Keratinocyte (primary cell): Measurements from ENCODE around the gene ITIH5. TPM values are rescaled to one million over a fixed set of nuclear protein-coding genes. Genes with fewer than 3 reads are reported as not detected.

ENCODE experiments used
- DNase-seq: peaks from one replicate; pipeline ENCODE4 v3.0.0-alpha.2; 2011; ENCODE audit warnings: low read depth, missing footprints, low spot score
- FAIRE-seq: peaks from 2 replicates; lab custom pipeline; 2011; peaks lifted over from hg19 to GRCh38; lab: Jason Lieb, UNC
- H2AFZ ChIP-seq: 2 replicates; pipeline ENCODE4 v1.6.0; 2012; ENCODE audit warnings: low read length, control low read depth, inconsistent platforms; ENCODE audit not compliant: control insufficient read depth
- H3K27ac ChIP-seq: 2 replicates; pipeline ENCODE4 v1.5.1; 2011; ENCODE audit warnings: low read length; ENCODE audit not compliant: control insufficient read depth, insufficient read depth
- H3K27me3 ChIP-seq: 3 replicates; pipeline ENCODE4 v1.6.0; 2011; ENCODE audit warnings: low read length; ENCODE audit not compliant: control insufficient read depth, insufficient read depth; ENCODE audit errors: extremely low read depth
- H3K36me3 ChIP-seq, 2 experiments: 2 replicates in 1 of 2; 3 replicates in 1 of 2; pipeline ENCODE4 v1.5.1; 2011; ENCODE audit warnings: low read length in 2 of 2, mild to moderate bottlenecking in 1 of 2; ENCODE audit not compliant: control insufficient read depth in 2 of 2, insufficient read depth in 2 of 2; ENCODE audit errors: extremely low read depth in 1 of 2
- H3K4me1 ChIP-seq: 3 replicates; pipeline ENCODE4 v1.5.1; 2011; ENCODE audit warnings: low read length; ENCODE audit not compliant: control insufficient read depth, insufficient read depth; ENCODE audit errors: extremely low read depth
- H3K4me2 ChIP-seq: 3 replicates; pipeline ENCODE4 v1.6.0; 2011; ENCODE audit warnings: low read depth, low read length; ENCODE audit not compliant: control insufficient read depth, insufficient read depth; ENCODE audit errors: extremely low read depth
- H3K4me3 ChIP-seq, 3 experiments: fragments of 200-600 bp in 1 of 3; sonication (generic) in 1 of 3; 2 replicates in 2 of 3; 3 replicates in 1 of 3; pipeline ENCODE4 v1.5.1; 2011 to 2016; ENCODE audit warnings: low read length in 3 of 3, mild to moderate bottlenecking in 3 of 3, control low read depth in 2 of 3, inconsistent platforms in 1 of 3, low read depth in 1 of 3, mixed read lengths in 1 of 3, mixed run types in 1 of 3, moderate library complexity in 1 of 3; ENCODE audit not compliant: control insufficient read depth in 2 of 3, insufficient read depth in 2 of 3; ENCODE audit errors: extremely low read depth in 1 of 3
- H3K79me2 ChIP-seq: 2 replicates; pipeline ENCODE4 v1.6.0; 2012; ENCODE audit warnings: low read length; ENCODE audit not compliant: control insufficient read depth, insufficient read depth
- H3K9ac ChIP-seq: 3 replicates; pipeline ENCODE4 v1.6.0; 2011; ENCODE audit warnings: low read length; ENCODE audit not compliant: control insufficient read depth, insufficient read depth; ENCODE audit errors: extremely low read depth
- H3K9me1 ChIP-seq: 3 replicates; pipeline ENCODE4 v1.6.0; 2011; ENCODE audit warnings: low read length; ENCODE audit not compliant: control insufficient read depth, insufficient read depth; ENCODE audit errors: extremely low read depth
- H3K9me3 ChIP-seq: 2 replicates; pipeline ENCODE4 v1.5.1; 2012; ENCODE audit warnings: low read depth, low read length; ENCODE audit not compliant: control insufficient read depth
- H4K20me1 ChIP-seq: 3 replicates; pipeline ENCODE4 v1.6.0; 2011; ENCODE audit warnings: low read length; ENCODE audit not compliant: control insufficient read depth, insufficient read depth; ENCODE audit errors: extremely low read depth
- EZH2 ChIP-seq: IDR thresholded peaks from one replicate; pipeline ENCODE4 v1.6.1; 2012; ENCODE audit warnings: inconsistent platforms, mild to moderate bottlenecking, low read length, moderate library complexity
- dilution Hi-C: fragments of 300-500 bp; cut with MboI; formaldehyde crosslinking; loops from one replicate; pipeline ENCODE4 v1.7.0; 2020; ENCODE audit warnings: low sequenced_read_pairs; ENCODE audit not compliant: extremely low pct_ligation_motif_present
- polyA plus RNA-seq, 5 experiments: library from polyadenylated mRNA; depleted of rRNA in 3 of 5; stranded (reverse) in 3 of 5; stranded (forward) in 1 of 5; unstranded in 1 of 5; fragments of >200 nt; gene quantifications; 1 replicate in 1 of 5; 2 replicates in 3 of 5; 3 replicates in 1 of 5; pipeline versions ENCODE4 v1.2.1 to v1.2.3, GENCODE V29; 2011 to 2012; ENCODE audit warnings: missing spikeins in 2 of 5, low read depth in 1 of 5, low replicate concordance in 1 of 5
- TF ChIP-seq, protein P1 (sequence below), 3 experiments: IDR thresholded peaks in 1 of 3; conservative IDR thresholded peaks in 1 of 3; optimal IDR thresholded peaks in 1 of 3; 2 replicates in 2 of 3; 3 replicates in 1 of 3; pipeline versions ENCODE3 to v1.5.1; 2011; ENCODE audit warnings: low read length in 3 of 3, mild to moderate bottlenecking in 3 of 3, moderate library complexity in 2 of 3, control low read depth in 1 of 3, inconsistent platforms in 1 of 3; ENCODE audit not compliant: insufficient read depth in 2 of 3; ENCODE audit errors: extremely low read depth in 1 of 3

ITIH5 gene
- polyA plus RNA-seq, 1 donor (not counting 4 experiments of a cell fraction or from before 2014, with no cell fraction given) = not detected

GRCh38 chr10:7583626-7584025, 83.1 kb downstream of the ITIH5 start:
- Histone ChIP-seq H3K9ac (no peak overlapping the region), H3K4me3 (no peak overlapping the region), H3K4me1 (no peaks in the 10 kb centered on the region), H3K9me1 (no peaks in the 10 kb centered on the region), H3K36me3 (no peaks in the 10 kb centered on the region), H3K27ac (no peak overlapping the region), H2AFZ (no peak overlapping the region), H3K27me3 (no peaks in the 10 kb centered on the region), H4K20me1 (no peaks in the 10 kb centered on the region), H3K9me3 (peaks cover 2% of the 10 kb centered on the region), H3K79me2 (no peaks in the 10 kb centered on the region), H3K4me2 (no peak overlapping the region)
- TF ChIP-seq, protein P1, sequence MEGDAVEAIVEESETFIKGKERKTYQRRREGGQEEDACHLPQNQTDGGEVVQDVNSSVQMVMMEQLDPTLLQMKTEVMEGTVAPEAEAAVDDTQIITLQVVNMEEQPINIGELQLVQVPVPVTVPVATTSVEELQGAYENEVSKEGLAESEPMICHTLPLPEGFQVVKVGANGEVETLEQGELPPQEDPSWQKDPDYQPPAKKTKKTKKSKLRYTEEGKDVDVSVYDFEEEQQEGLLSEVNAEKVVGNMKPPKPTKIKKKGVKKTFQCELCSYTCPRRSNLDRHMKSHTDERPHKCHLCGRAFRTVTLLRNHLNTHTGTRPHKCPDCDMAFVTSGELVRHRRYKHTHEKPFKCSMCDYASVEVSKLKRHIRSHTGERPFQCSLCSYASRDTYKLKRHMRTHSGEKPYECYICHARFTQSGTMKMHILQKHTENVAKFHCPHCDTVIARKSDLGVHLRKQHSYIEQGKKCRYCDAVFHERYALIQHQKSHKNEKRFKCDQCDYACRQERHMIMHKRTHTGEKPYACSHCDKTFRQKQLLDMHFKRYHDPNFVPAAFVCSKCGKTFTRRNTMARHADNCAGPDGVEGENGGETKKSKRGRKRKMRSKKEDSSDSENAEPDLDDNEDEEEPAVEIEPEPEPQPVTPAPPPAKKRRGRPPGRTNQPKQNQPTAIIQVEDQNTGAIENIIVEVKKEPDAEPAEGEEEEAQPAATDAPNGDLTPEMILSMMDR (optimal IDR thresholded peaks at IDR 0.05 in 1 of 3, IDR thresholded peaks at IDR 0.05 in 1 of 3, conservative IDR thresholded peaks at IDR 0.05 in 1 of 3; ENCODE audit: extremely low read depth in 1 of 3, insufficient read depth in 2 of 3, low read length in 3 of 3) = no peak
- TF ChIP-seq EZH2 = no peak
- dilution Hi-C loops = no loop called here
- DNase-seq = no peak
- no peak for FAIRE-seq

DNA sequence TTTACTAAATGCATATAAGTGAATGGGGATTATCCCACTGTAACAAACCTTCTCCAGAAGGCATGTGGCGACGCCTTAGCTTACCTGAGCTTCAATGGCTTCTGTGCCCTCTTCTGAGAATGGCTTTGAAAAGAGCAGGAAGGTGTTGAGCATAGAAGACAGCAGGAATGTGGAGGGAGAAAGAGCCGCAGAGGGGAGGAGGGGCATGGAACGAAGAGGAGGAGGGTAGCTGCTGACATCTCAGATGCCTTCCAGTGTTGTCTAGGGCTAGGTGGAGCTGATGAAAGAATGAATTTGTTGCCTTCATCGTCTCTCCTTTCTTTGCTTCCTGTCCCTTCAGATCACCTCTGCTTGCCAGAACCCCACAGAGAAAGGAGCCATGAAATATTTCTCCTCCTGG, 86.2 kb downstream of the ITIH5 start:
- dilution Hi-C loops = no loop called here

More for the DNA sequence above, 86.2 kb downstream of the ITIH5 start:
- H3K4me3 ChIP-seq = no peak overlapping the region
- H3K9ac ChIP-seq = no peak overlapping the region
- no peaks in the 10 kb centered on the region for H3K9me1 ChIP-seq
- no peaks in the 10 kb centered on the region for H4K20me1 ChIP-seq
- TF ChIP-seq, protein P1 (optimal IDR thresholded peaks at IDR 0.05 in 1 of 3, IDR thresholded peaks at IDR 0.05 in 1 of 3, conservative IDR thresholded peaks at IDR 0.05 in 1 of 3; ENCODE audit: extremely low read depth in 1 of 3, insufficient read depth in 2 of 3, low read length in 3 of 3) = no peak
- TF ChIP-seq EZH2 = no peak
- no peaks in the 10 kb centered on the region for H3K27me3 ChIP-seq
- peaks cover 2% of the 10 kb centered on the region for H3K9me3 ChIP-seq
- H3K36me3 ChIP-seq = no peaks in the 10 kb centered on the region
- no peak overlapping the region for H3K4me2 ChIP-seq
- no peak for DNase-seq
- no peak for FAIRE-seq
- H3K27ac ChIP-seq = no peak overlapping the region
- H2AFZ ChIP-seq = no peak overlapping the region
- no peaks in the 10 kb centered on the region for H3K4me1 ChIP-seq
- no peaks in the 10 kb centered on the region for H3K79me2 ChIP-seq
